ENCODE measurements around the gene FPR2. TPM values are rescaled to one million over a fixed set of nuclear protein-coding genes. Genes with fewer than 3 reads are reported as not detected.

FPR2 gene
- polyA plus RNA-seq, 1 donor (not counting 4 experiments of a cell fraction or from before 2014, with no cell fraction given): 0.05 TPM

DNA sequence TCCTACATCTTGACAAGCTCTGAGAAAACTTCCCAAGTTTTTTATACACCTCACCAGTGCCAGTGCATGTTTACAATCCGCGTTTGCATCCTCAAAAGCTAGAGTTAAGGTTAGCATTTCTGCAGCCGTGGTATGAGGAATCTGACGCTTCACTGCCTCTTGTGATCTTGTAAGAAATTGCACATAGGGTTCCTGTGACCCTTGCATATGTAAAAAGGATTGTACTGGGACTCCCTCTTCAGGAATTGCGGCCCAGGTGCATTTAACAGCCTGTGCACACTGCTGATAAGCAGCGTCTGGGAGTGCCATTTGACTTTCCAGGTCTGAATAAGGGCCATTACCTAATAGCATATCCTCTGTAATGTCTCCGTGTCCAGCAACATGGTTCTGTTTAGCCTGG is 49.2 kb downstream of the FPR2 start:
- Histone ChIP-seq H3K9me1 (ENCODE audit: control insufficient read depth, extremely low read depth, insufficient read depth, low read length) (no peaks in the 10 kb centered on the region), H3K4me2 (ENCODE audit: control insufficient read depth, extremely low read depth, insufficient read depth, low read depth, low read length) (no peak overlapping the region), H3K79me2 (ENCODE audit: control insufficient read depth, insufficient read depth, low read length) (no peaks in the 10 kb centered on the region), H4K20me1 (ENCODE audit: control insufficient read depth, extremely low read depth, insufficient read depth, low read length) (no peaks in the 10 kb centered on the region), H3K4me3 (ENCODE audit: control insufficient read depth in 2 of 3, extremely low read depth in 1 of 3, insufficient read depth in 2 of 3, low read depth in 1 of 3, low read length in 3 of 3) (no peak overlapping the region), H3K4me1 (ENCODE audit: control insufficient read depth, extremely low read depth, insufficient read depth, low read length) (peaks cover 17% of the 10 kb centered on the region), H3K9ac (ENCODE audit: control insufficient read depth, extremely low read depth, insufficient read depth, low read length) (no peak overlapping the region), H3K9me3 (ENCODE audit: control insufficient read depth, low read depth, low read length) (no peaks in the 10 kb centered on the region), H3K36me3 (ENCODE audit: control insufficient read depth in 2 of 2, extremely low read depth in 1 of 2, insufficient read depth in 2 of 2, low read length in 2 of 2) (no peaks in the 10 kb centered on the region), H3K27ac (ENCODE audit: control insufficient read depth, insufficient read depth, low read length) (no peak overlapping the region), H2AFZ (ENCODE audit: control insufficient read depth, low read length) (no peak overlapping the region), H3K27me3 (ENCODE audit: control insufficient read depth, extremely low read depth, insufficient read depth, low read length) (no peaks in the 10 kb centered on the region)
- no peak for DNase-seq (ENCODE audit: low read depth, low spot score)
- no peak for TF ChIP-seq EZH2 (IDR thresholded peaks at IDR 0.05; ENCODE audit: low read length)
- TF ChIP-seq, protein P1, sequence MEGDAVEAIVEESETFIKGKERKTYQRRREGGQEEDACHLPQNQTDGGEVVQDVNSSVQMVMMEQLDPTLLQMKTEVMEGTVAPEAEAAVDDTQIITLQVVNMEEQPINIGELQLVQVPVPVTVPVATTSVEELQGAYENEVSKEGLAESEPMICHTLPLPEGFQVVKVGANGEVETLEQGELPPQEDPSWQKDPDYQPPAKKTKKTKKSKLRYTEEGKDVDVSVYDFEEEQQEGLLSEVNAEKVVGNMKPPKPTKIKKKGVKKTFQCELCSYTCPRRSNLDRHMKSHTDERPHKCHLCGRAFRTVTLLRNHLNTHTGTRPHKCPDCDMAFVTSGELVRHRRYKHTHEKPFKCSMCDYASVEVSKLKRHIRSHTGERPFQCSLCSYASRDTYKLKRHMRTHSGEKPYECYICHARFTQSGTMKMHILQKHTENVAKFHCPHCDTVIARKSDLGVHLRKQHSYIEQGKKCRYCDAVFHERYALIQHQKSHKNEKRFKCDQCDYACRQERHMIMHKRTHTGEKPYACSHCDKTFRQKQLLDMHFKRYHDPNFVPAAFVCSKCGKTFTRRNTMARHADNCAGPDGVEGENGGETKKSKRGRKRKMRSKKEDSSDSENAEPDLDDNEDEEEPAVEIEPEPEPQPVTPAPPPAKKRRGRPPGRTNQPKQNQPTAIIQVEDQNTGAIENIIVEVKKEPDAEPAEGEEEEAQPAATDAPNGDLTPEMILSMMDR (optimal IDR thresholded peaks at IDR 0.05 in 1 of 3, IDR thresholded peaks at IDR 0.05 in 1 of 3, conservative IDR thresholded peaks at IDR 0.05 in 1 of 3; ENCODE audit: extremely low read depth in 1 of 3, insufficient read depth in 2 of 3, low read length in 3 of 3): peak; percentile 3 to 31 (median 10)
- dilution Hi-C loops (cut with MboI; ENCODE audit: extremely low pct_ligation_motif_present, low sequenced_read_pairs): no loop called here
- FAIRE-seq: no peak

DNA sequence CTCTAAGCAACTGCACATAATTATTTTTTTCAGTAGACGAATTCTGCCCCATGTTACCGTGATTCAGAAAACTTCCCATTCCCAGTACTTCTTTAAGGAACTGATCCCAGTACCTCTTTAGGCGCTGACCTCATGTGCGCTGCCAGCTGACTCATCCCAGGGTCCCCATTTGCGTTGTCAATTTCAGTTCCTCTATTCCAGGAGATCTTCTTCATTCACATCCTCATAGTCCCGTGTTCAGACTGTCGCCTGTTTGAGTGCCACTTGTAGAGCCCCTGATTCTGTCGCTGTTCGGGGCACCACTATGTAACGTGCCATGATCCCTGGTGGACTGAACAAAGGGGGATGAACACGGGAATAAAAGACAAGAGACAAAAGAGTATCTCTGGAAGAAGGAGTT is 50.4 kb downstream of the FPR2 start:
- no peak overlapping the region for H3K4me3 ChIP-seq (ENCODE audit: control insufficient read depth in 2 of 3, extremely low read depth in 1 of 3, insufficient read depth in 2 of 3, low read depth in 1 of 3, low read length in 3 of 3)
- no peak overlapping the region for H3K9ac ChIP-seq (ENCODE audit: control insufficient read depth, extremely low read depth, insufficient read depth, low read length)
- no peaks in the 10 kb centered on the region for H3K36me3 ChIP-seq (ENCODE audit: control insufficient read depth in 2 of 2, extremely low read depth in 1 of 2, insufficient read depth in 2 of 2, low read length in 2 of 2)
- DNase-seq (ENCODE audit: low read depth, low spot score) (no peak), FAIRE-seq (no peak)
- H3K9me3 ChIP-seq (ENCODE audit: control insufficient read depth, low read depth, low read length): no peaks in the 10 kb centered on the region
- no peak overlapping the region for H3K27ac ChIP-seq (ENCODE audit: control insufficient read depth, insufficient read depth, low read length)
- H3K27me3 ChIP-seq (ENCODE audit: control insufficient read depth, extremely low read depth, insufficient read depth, low read length): no peaks in the 10 kb centered on the region
- H3K79me2 ChIP-seq (ENCODE audit: control insufficient read depth, insufficient read depth, low read length): no peaks in the 10 kb centered on the region
- no peak overlapping the region for H3K4me2 ChIP-seq (ENCODE audit: control insufficient read depth, extremely low read depth, insufficient read depth, low read depth, low read length)
- no peak overlapping the region for H2AFZ ChIP-seq (ENCODE audit: control insufficient read depth, low read length)
- no peaks in the 10 kb centered on the region for H3K9me1 ChIP-seq (ENCODE audit: control insufficient read depth, extremely low read depth, insufficient read depth, low read length)
- dilution Hi-C loops (cut with MboI; ENCODE audit: extremely low pct_ligation_motif_present, low sequenced_read_pairs): no loop called here
- H3K4me1 ChIP-seq (ENCODE audit: control insufficient read depth, extremely low read depth, insufficient read depth, low read length): peaks cover 17% of the 10 kb centered on the region
- TF ChIP-seq EZH2 (IDR thresholded peaks at IDR 0.05; ENCODE audit: low read length): no peak
- TF ChIP-seq, protein P1 (optimal IDR thresholded peaks at IDR 0.05 in 1 of 3, IDR thresholded peaks at IDR 0.05 in 1 of 3, conservative IDR thresholded peaks at IDR 0.05 in 1 of 3; ENCODE audit: extremely low read depth in 1 of 3, insufficient read depth in 2 of 3, low read length in 3 of 3): no peak
- no peaks in the 10 kb centered on the region for H4K20me1 ChIP-seq (ENCODE audit: control insufficient read depth, extremely low read depth, insufficient read depth, low read length)
